Subcutaneous adipose tissue (tissue), 4 donors: ENCODE results near the gene GLI3. TPM values are rescaled to one million over a fixed set of nuclear protein-coding genes. Genes with fewer than 3 reads are reported as not detected.

Experiments
- CTCF ChIP-seq: fragments of 450-650 bp; IDR thresholded peaks from one replicate; pipeline ENCODE4 v1.5.1; 2016; ENCODE audit warnings: low read depth, mild to moderate bottlenecking, control low read depth, antibody characterized with exemption, moderate library complexity
- total RNA-seq, 4 donors: library from RNA; depleted of rRNA; stranded (reverse); fragments of >200 nt; gene quantifications; one replicate each; pipeline ENCODE4 v1.1.0, GENCODE V29; 2016

The GLI3 gene
- total RNA-seq, 4 donors from 2014 or later: 11.6 to 16.8 (median 16.3) TPM

- no peak for TF ChIP-seq CTCF
These were observed 234.4 kb downstream of the GLI3 start for GRCh38 chr7:42002654-42003053.

GRCh38 chr7:41999736-42000283, 237.2 kb downstream of the GLI3 start:
- TF ChIP-seq CTCF: no peak

- no peak for TF ChIP-seq CTCF
These were observed 239.0 kb downstream of the GLI3 start for GRCh38 chr7:41998041-41998440.

GRCh38 chr7:41997151-41997550, 239.9 kb downstream of the GLI3 start:
- no peak for TF ChIP-seq CTCF

- no peak for TF ChIP-seq CTCF
These were observed 240.5 kb downstream of the GLI3 start for GRCh38 chr7:41996381-41997035.

GRCh38 chr7:41995632-41996271, 241.3 kb downstream of the GLI3 start:
- TF ChIP-seq CTCF: no peak

GRCh38 chr7:41994746-41995110, 242.3 kb downstream of the GLI3 start:
- TF ChIP-seq CTCF: no peak
